HepG2 (cell line): ENCODE results near the gene TUBB4B. TPM values are rescaled to one million over a fixed set of nuclear protein-coding genes. Genes with fewer than 3 reads are reported as not detected.
A peak's percentile ranks its signal among the peaks of the same experiment; 100 is the strongest.

Source experiments
- ADNP ChIP-seq: sonication (generic); formaldehyde crosslinking; IDR thresholded peaks from 2 replicates; pipeline ENCODE4 v1.4.0; 2020; ENCODE audit warnings: missing genetic modification reagents
- CHD2 ChIP-seq: IDR thresholded peaks from 2 replicates; pipeline ENCODE4 v1.6.1; 2011; ENCODE audit warnings: low read depth, low read length, improper control_type of control experiment
- HBP1 ChIP-seq: IDR thresholded peaks from 2 replicates; pipeline ENCODE4 v1.6.1; 2016; ENCODE audit warnings: low read depth, control low read depth
- HINFP ChIP-seq: sonication (generic); formaldehyde crosslinking; IDR thresholded peaks from 2 replicates; pipeline ENCODE4 v1.4.0; 2020; ENCODE audit warnings: low read depth, mild to moderate bottlenecking, missing genetic modification reagents
- IRF2 ChIP-seq: IDR thresholded peaks from 2 replicates; pipeline ENCODE4 v1.6.1; 2018; ENCODE audit warnings: missing genetic modification reagents, missing compliant biosample characterization
- MED8 ChIP-seq: sonication (generic); formaldehyde crosslinking; IDR thresholded peaks from 2 replicates; pipeline ENCODE4 v1.8.1; 2023; ENCODE audit warnings: mild to moderate bottlenecking, missing genetic modification reagents; ENCODE audit not compliant: insufficient replicate concordance
- MYC ChIP-seq: sonication (generic); formaldehyde crosslinking; IDR thresholded peaks from 2 replicates; pipeline ENCODE4 v1.9.0; 2021; ENCODE audit warnings: missing genetic modification reagents, borderline replicate concordance
- PHF21A ChIP-seq: sonication (generic); formaldehyde crosslinking; IDR thresholded peaks from 2 replicates; pipeline ENCODE4 v1.5.0; 2020; ENCODE audit warnings: mild to moderate bottlenecking, missing genetic modification reagents
- SMARCE1 ChIP-seq: fragments of 450-650 bp; IDR thresholded peaks from 2 replicates; pipeline ENCODE4 v1.6.1; 2017; ENCODE audit warnings: borderline replicate concordance
- TBL1XR1 ChIP-seq: fragments of 150-350 bp; IDR thresholded peaks from 2 replicates; pipeline ENCODE4 v1.6.1; 2014; ENCODE audit warnings: borderline replicate concordance, low read length; ENCODE audit not compliant: partially characterized antibody
- ZC3H13 ChIP-seq: sonication (generic); formaldehyde crosslinking; IDR thresholded peaks from 2 replicates; pipeline ENCODE4 v1.8.1; 2023; ENCODE audit warnings: mild to moderate bottlenecking, missing genetic modification reagents, moderate library complexity
- ZFP90 ChIP-seq: sonication (generic); formaldehyde crosslinking; IDR thresholded peaks from 2 replicates; pipeline ENCODE4 v1.8.0; 2022; ENCODE audit warnings: missing genetic modification reagents, mild to moderate bottlenecking, inconsistent platforms, borderline replicate concordance
- ZFYVE20 ChIP-seq: sonication (generic); formaldehyde crosslinking; IDR thresholded peaks from 2 replicates; pipeline ENCODE4 v1.8.0; 2023; ENCODE audit warnings: low read depth, mild to moderate bottlenecking, moderate library complexity, missing genetic modification reagents, borderline replicate concordance
- ZNF558 ChIP-seq: sonication (generic); formaldehyde crosslinking; IDR thresholded peaks from 2 replicates; pipeline ENCODE4 v1.9.0; 2022; ENCODE audit warnings: mild to moderate bottlenecking, missing genetic modification reagents, borderline replicate concordance
- ZNF564 ChIP-seq: sonication (generic); formaldehyde crosslinking; IDR thresholded peaks from 2 replicates; pipeline ENCODE4 v1.8.1; 2023; ENCODE audit warnings: mild to moderate bottlenecking, missing genetic modification reagents
- ZNF572 ChIP-seq: sonication (generic); formaldehyde crosslinking; IDR thresholded peaks from 2 replicates; pipeline ENCODE4 v1.5.1; 2020; ENCODE audit warnings: mild to moderate bottlenecking, missing genetic modification reagents
- ZNF577 ChIP-seq: sonication (generic); formaldehyde crosslinking; IDR thresholded peaks from 2 replicates; pipeline ENCODE4 v1.4.0; 2020; ENCODE audit warnings: mild to moderate bottlenecking, low read depth, missing genetic modification reagents, borderline replicate concordance
- ZNF776 ChIP-seq: sonication (generic); formaldehyde crosslinking; IDR thresholded peaks from 2 replicates; pipeline ENCODE4 v1.4.0; 2020; ENCODE audit warnings: mild to moderate bottlenecking, missing genetic modification reagents
- polyA plus RNA-seq, 8 experiments: library from polyadenylated mRNA; depleted of rRNA in 3 of 8; stranded (reverse) in 7 of 8; unstranded in 1 of 8; fragments of >200 nt; fragmentation: Illumina TruSeq in 4 of 8; extraction: Trizol in 4 of 8; gene quantifications; 2 replicates each; pipeline versions ENCODE4 v1.2.1 to v1.2.3, GENCODE V29; 2011 to 2016; ENCODE audit warnings: low read depth in 4 of 8, missing spikeins in 1 of 8, mixed read lengths in 1 of 8; ENCODE audit not compliant: insufficient read depth in 1 of 8
- total RNA-seq, 5 experiments: library from RNA; depleted of rRNA; stranded (reverse); fragments of >200 nt; fragmentation: Illumina TruSeq; extraction: Trizol; gene quantifications; 2 replicates each; pipeline ENCODE4 v1.2.3, GENCODE V29; 2016; ENCODE audit warnings: low read depth in 1 of 5
- TF ChIP-seq, protein P1 (sequence below): sonication (generic); formaldehyde crosslinking; IDR thresholded peaks from 2 replicates; pipeline ENCODE4 v1.4.0; 2020; ENCODE audit warnings: mild to moderate bottlenecking, missing genetic modification reagents
- TF ChIP-seq, protein P2 (sequence below): sonication (generic); formaldehyde crosslinking; IDR thresholded peaks from 2 replicates; pipeline ENCODE4 v1.4.0; 2020; ENCODE audit warnings: low read depth, missing genetic modification reagents

Gene TUBB4B
- total and polyA plus RNA-seq, 2 of the 13 experiments (the other 11 are each of a cell fraction or from before 2014, with no cell fraction given) = 182 to 412 TPM

GRCh38 chr9:137217276-137218211, 23.5 kb upstream of the TUBB4B start (continued):
- TF ChIP-seq, protein P1, sequence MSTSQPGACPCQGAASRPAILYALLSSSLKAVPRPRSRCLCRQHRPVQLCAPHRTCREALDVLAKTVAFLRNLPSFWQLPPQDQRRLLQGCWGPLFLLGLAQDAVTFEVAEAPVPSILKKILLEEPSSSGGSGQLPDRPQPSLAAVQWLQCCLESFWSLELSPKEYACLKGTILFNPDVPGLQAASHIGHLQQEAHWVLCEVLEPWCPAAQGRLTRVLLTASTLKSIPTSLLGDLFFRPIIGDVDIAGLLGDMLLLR (CRISPR knock-in tag) = no peak
- no peak for TF ChIP-seq ZNF577
- TF ChIP-seq MED8 (CRISPR knock-in tag) = no peak
- no peak for TF ChIP-seq HBP1 (CRISPR knock-in tag)
- no peak for TF ChIP-seq ZNF564 (CRISPR knock-in tag)
- TF ChIP-seq TBL1XR1 = no peak
- peak; percentile 36 for TF ChIP-seq ZC3H13 (CRISPR knock-in tag)
- TF ChIP-seq PHF21A = 0 out of 2 replicates have a peak, but pooled peaks have one; percentile 19
- TF ChIP-seq SMARCE1 = no peak
- TF ChIP-seq MYC (CRISPR knock-in tag) = peak; percentile 33; the same call in 1 of the 2 replicates
- TF ChIP-seq ADNP (CRISPR knock-in tag) = no peak
- TF ChIP-seq ZNF558 (CRISPR knock-in tag) = 0 out of 2 replicates have a peak, but pooled peaks have one; percentile 17
- no peak for TF ChIP-seq CHD2
- TF ChIP-seq, protein P2, sequence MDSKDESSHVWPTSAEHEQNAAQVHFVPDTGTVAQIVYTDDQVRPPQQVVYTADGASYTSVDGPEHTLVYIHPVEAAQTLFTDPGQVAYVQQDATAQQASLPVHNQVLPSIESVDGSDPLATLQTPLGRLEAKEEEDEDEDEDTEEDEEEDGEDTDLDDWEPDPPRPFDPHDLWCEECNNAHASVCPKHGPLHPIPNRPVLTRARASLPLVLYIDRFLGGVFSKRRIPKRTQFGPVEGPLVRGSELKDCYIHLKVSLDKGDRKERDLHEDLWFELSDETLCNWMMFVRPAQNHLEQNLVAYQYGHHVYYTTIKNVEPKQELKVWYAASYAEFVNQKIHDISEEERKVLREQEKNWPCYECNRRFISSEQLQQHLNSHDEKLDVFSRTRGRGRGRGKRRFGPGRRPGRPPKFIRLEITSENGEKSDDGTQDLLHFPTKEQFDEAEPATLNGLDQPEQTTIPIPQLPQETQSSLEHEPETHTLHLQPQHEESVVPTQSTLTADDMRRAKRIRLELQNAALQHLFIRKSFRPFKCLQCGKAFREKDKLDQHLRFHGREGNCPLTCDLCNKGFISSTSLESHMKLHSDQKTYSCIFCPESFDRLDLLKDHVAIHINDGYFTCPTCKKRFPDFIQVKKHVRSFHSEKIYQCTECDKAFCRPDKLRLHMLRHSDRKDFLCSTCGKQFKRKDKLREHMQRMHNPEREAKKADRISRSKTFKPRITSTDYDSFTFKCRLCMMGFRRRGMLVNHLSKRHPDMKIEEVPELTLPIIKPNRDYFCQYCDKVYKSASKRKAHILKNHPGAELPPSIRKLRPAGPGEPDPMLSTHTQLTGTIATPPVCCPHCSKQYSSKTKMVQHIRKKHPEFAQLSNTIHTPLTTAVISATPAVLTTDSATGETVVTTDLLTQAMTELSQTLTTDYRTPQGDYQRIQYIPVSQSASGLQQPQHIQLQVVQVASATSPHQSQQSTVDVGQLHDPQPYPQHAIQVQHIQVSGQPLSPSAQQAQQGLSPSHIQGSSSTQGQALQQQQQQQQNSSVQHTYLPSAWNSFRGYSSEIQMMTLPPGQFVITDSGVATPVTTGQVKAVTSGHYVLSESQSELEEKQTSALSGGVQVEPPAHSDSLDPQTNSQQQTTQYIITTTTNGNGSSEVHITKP (CRISPR knock-in tag) = no peak
- peak; percentile 38; the same call in 1 of the 2 replicates for TF ChIP-seq ZFYVE20 (CRISPR knock-in tag)
- TF ChIP-seq ZFP90 = peak; percentile 93
- peak; percentile 51; the same call in 1 of the 2 replicates for TF ChIP-seq ZNF572 (CRISPR knock-in tag)
- TF ChIP-seq ZNF776 (CRISPR knock-in tag) = no peak; the same call in 1 of the 2 replicates
- TF ChIP-seq IRF2 (CRISPR knock-in tag) = peak; percentile 35; the same call in 1 of the 2 replicates
- TF ChIP-seq HINFP (CRISPR knock-in tag) = 0 out of 2 replicates have a peak, but pooled peaks have one; percentile 23
